NCI-H345 (cell line): ENCODE results near the gene R3HDM4.
"Not testable (repeated sequence)": the region's sequence is repeated elsewhere in the genome, so short reads cannot be mapped to it uniquely, and the experiment has no call there.

Experiments
- DNase-seq: peaks from one replicate; lab custom pipeline; 2025; lab: John Stamatoyannopoulos, UW

The R3HDM4 gene

DNA sequence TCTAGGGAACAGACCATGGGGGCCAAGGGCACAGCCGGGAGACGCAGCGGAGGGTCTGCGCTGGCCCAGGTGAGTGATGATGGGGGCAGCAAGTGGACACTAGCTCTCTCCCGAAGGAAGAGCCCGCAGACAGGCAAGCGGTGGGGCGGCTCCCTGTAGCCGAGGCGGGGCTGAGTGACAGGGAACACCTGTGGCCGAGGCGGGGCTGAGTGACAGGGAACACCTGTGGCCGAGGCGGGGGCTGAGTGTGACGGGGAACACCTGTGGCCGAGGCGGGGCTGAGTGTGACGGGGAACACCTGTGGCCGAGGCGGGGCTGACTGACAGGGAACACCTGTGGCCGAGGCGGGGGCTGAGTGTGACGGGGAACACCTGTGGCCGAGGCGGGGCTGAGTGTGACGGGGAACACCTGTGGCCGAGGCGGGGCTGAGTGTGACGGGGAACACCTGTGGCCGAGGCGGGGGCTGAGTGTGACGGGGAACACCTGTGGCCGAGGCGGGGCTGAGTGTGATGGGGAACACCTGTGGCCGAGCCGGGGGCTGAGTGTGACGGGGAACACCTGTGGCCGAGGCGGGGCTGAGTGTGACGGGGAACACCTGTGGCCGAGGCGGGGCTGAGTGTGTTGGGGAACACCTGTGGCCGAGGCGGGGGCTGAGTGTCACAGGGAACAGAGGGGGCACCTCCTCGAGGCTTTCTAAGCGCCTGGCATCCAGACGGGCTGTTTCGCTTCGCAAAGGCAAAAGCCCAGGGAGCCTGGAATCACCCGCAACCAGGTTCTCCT is 21.4 kb downstream of the R3HDM4 start:
- DNase-seq: not testable (repeated sequence)

DNA sequence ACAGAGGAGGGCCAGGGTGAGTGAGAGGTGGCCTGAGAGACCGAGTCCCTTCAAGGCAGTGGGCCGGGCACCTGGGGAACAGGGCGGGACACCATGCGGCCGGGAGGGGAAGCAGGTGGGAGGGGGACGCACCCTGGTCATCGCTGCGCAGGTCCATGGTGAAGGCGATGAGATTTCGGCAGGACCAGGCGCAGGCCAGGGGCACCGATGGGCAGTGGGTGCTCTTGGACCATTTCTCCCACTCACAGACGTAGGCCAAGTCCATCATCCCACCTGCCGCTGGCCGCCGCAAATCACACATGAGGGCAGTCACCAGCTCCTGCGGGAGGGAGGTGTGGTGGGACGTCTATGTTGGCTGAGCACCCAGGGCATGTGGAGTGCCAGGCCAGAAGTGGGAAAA is 22.2 kb downstream of the R3HDM4 start:
- DNase-seq: no peak

- DNase-seq: no peak
Observed at GRCh38 chr19:889662-890295, 23.2 kb downstream of the R3HDM4 start.

DNA sequence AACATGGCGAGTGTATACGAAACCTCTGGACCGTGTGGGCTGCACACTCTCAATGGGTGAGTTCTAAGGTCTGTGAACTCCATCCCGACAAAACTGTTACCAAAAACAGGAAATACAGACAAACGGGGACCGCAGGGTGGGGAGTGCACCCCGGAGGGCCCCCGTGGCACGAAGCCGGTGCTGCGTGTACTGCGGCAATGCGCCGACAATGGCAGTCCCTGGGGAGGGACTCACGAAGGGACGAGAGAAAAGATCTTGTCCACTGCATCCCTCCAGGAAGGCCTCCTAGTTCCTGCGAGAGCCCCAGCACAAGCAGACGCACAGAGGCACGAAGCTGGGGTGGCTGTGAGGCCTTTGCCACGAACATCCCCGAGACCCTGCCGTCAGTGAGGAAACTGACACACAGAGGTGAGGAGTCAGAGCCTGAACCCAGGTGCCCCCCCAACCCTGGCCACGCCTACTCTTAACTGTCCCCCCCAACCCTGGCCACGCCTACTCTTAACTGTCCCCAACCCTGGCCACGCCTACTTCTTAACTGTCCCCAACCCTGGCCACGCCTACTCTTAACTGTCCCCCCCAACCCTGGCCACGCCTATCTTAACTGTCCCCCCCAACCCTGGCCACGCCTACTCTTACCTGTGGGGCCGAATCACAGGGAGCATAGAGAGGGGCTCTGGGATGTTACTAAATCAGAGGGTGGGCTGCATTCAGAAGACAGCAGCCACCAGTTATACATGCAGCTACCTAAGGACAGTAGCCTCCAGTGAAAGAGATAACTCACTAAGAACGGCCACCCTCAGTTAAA is 24.2 kb downstream of the R3HDM4 start:
- no peak for DNase-seq

DNA sequence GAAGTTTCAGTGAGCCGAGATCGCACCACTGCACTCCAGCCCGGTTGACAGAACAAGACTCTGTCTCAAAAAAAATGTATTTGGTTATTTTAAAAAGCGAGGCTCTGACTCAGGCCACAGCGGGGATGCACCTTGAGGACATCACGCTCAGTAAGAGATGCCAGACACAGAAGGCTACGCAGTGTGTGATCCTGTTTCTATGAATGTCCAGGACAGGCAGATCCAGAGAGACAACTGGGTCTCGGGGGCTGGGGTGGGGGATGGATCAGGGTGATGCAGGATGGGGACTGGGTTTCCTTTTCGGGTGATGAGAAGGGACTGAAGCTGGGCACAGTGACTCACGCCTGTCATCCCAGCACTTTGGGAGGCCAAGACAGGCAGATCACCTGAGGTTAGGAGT is 25.4 kb downstream of the R3HDM4 start:
- no peak for DNase-seq

DNA sequence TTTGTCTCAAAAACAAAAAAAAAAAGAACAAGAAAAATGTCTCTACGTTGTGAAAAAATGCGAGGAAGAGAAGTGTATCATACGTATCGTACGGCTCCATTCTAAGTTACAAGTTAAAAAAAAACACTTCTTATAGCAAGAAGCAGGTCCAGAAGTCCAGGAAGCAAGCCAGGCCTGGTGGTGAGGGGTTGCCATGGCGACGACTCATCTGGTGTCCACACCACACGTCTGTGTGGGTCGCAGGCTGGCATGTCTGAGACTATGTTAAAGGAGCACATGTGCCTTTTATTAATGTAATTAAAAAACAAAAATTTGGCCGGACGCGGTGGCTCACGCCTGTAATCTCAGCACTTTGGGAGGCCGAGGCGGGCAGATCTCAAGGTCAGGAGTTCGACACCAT is 25.9 kb downstream of the R3HDM4 start:
- no peak for DNase-seq

DNA sequence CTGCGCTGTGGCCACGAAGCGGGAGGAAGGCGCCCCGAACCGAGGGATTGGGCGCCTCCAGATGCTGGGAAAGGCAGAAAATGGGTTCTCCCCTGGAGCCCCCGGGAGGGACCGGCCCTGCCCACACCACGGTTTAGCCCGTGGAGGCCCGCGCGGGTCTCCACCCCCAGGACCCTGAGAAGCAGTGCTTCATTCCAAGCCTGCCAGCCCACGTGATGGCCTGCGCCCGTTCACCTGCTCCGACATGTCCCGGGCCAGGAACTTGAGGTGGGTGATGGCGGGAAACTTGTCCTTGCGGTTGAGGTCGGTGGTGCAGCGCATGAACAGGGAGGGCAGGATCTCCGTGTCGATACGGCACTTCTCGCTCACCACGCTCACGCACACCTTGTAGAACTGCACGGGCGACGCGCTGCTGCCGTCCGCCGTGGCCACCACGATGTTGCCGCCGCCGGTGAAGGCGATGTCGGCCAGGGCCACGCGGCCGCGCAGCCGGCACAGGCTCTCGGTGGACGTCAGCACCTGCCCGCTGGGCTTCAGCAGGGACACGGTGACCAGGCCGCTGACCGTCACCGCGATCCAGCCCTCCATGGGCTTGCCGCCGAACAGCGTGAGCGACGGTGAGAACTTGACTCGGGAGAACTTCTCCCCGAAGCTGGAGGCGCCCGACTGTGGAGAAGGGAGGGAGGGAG is 27.3 kb downstream of the R3HDM4 start:
- no peak for DNase-seq

DNA sequence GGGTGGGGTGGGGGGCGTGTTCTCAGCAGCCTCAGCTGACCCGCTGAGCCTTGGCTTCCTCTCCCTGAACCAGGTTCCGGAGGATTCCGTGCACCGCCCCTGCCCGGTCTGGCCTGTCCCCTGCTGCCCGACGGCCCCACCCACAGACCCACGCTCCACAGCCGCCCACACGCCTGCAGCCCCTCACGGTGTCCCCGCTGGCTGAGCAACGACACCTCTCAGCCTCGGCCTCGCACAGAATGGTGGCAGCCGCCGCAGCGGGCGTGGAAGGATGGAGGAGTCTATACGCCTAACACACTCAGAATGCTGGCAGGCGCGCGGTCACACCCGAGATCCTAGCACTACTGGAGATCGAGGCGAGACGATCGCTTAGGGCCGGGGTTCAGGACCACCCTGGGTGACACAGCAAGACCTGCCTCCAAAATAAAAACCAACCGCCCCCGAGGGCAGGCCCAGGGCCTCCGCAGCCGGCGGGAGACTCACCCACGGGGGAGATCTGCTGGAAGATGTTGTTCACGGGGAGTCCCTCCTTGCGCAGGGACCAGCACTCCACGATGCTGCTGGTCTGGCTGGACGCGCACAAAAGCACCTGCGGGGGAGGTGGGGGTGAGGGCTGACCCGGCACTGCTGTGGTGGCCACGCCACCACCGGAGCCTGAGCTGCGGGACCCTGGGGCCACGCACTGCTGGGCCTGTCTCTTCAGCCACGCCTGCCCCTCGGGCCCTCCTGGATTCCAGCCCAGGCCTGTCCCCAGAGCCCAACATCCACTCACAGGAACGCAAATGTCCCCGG is 28.4 kb downstream of the R3HDM4 start:
- DNase-seq: no peak

DNA sequence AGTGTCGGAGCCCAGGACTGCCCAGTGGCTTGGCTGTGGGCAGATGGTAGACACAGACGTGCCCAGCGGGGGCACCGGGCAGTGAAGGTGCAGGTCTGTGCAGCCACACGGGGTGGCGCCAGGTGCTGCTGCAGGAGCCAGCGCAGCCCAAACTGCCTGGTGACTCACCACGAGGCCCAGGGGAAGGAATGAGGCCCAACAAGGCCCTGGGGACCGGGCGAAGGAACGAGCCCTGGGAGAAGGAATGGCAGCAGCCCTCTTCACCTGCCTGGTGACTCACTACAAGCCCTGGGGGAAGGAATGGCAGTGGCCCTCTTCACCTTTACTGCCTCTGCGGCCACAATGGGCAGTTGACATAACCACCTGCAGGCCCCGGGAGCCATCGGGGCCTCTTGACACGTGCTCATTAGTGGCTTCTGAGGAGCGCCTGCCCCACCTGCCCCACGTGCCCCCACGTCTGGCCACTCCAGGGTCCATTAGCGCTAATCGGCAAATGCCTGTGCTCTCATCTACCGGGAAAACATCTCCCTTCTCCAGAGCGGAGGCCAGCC is 29.3 kb downstream of the R3HDM4 start:
- DNase-seq: no peak

- no peak for DNase-seq
Observed at GRCh38 chr19:882871-883497, 30.0 kb downstream of the R3HDM4 start.

- DNase-seq: no peak
Observed at GRCh38 chr19:881385-882071, 31.5 kb downstream of the R3HDM4 start.

- DNase-seq: no peak
Observed at GRCh38 chr19:879711-880438, 33.1 kb downstream of the R3HDM4 start.

GRCh38 chr19:878751-879561 is 34.1 kb downstream of the R3HDM4 start:
- DNase-seq: not testable (repeated sequence)

DNA sequence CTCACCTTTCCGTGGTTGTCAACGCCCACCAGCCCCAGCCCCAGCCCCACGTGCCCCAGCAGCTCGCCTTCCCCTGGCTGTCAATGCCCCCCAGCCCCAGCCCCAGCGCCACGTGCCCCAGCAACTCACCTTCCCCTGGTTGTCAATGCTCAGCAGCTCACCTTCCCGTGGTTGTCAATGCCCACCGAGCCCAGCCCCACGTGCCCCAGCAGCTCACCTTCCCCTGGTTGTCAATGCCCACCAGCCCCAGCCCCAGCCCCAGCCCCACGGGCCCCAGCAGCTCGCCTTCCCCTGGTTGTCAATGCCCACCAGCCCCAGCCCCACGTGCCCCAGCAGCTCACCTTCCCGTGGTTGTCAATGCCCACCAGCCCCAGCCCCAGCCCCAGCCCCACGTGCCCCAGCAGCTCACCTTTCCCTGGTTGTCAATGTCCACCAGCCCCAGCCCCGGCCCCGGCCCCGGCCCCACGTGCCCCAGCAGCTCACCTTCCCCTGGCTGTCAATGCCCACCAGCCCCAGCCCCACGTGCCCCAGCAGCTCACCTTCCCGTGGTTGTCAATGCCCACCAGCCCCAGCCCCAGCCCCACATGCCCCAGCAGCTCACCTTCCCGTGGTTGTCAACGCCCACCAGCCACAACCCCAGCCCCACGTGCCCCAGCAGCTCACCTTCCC is 34.9 kb downstream of the R3HDM4 start:
- DNase-seq: not testable (repeated sequence)

- no peak for DNase-seq
Observed at GRCh38 chr19:876780-877314, 36.2 kb downstream of the R3HDM4 start.

- DNase-seq: no peak
Observed at GRCh38 chr19:876089-876488, 36.9 kb downstream of the R3HDM4 start.

- no peak for DNase-seq
Observed at GRCh38 chr19:875265-875879, 37.6 kb downstream of the R3HDM4 start.
